ENCODE results near the gene GTF2IRD1. TPM values are rescaled to one million over a fixed set of nuclear protein-coding genes. Genes with fewer than 3 reads are reported as not detected.

GTF2IRD1 gene
- total and polyA plus RNA-seq, 2 experiments from 2014 or later = 28.7 to 37.1 TPM

DNA sequence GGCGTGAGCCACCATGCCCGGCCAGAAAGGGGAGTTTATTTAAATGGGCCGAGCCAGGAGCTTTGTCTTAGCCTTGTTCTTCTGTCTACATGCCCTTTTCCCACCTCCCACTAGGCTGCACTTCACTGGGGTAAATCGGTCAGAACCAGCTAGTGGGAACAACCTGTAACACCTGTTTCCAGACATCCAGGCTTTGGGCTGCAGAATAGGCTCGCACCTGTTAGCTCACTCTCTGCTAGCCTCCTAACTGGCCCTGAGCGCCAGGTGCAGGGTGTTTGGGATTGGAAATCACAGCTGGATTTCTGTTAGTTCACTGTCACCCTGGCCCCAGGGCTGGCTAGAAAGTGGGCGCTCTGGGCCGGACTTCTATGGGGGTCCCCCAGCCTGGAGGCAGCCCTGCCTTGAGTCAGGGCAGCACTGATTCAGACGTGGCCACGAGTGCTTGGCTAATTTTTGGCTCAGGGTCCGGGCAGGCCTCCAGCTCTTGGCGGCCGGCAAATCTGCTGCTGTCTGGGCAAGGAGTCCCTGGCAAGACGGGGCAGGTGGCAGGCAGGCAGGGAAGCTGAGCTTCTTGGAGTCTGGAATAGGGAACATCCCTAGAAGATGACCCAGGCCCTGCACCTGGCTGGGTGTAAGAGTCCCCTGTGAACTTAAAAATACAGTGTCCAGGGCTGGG, 48.6 kb downstream of the GTF2IRD1 start (continued):
- TF ChIP-seq, protein P1, sequence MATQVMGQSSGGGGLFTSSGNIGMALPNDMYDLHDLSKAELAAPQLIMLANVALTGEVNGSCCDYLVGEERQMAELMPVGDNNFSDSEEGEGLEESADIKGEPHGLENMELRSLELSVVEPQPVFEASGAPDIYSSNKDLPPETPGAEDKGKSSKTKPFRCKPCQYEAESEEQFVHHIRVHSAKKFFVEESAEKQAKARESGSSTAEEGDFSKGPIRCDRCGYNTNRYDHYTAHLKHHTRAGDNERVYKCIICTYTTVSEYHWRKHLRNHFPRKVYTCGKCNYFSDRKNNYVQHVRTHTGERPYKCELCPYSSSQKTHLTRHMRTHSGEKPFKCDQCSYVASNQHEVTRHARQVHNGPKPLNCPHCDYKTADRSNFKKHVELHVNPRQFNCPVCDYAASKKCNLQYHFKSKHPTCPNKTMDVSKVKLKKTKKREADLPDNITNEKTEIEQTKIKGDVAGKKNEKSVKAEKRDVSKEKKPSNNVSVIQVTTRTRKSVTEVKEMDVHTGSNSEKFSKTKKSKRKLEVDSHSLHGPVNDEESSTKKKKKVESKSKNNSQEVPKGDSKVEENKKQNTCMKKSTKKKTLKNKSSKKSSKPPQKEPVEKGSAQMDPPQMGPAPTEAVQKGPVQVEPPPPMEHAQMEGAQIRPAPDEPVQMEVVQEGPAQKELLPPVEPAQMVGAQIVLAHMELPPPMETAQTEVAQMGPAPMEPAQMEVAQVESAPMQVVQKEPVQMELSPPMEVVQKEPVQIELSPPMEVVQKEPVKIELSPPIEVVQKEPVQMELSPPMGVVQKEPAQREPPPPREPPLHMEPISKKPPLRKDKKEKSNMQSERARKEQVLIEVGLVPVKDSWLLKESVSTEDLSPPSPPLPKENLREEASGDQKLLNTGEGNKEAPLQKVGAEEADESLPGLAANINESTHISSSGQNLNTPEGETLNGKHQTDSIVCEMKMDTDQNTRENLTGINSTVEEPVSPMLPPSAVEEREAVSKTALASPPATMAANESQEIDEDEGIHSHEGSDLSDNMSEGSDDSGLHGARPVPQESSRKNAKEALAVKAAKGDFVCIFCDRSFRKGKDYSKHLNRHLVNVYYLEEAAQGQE (IDR thresholded peaks at IDR 0.05; ENCODE audit: unreplicated experiment) = no peak
- TF ChIP-seq, protein P2, sequence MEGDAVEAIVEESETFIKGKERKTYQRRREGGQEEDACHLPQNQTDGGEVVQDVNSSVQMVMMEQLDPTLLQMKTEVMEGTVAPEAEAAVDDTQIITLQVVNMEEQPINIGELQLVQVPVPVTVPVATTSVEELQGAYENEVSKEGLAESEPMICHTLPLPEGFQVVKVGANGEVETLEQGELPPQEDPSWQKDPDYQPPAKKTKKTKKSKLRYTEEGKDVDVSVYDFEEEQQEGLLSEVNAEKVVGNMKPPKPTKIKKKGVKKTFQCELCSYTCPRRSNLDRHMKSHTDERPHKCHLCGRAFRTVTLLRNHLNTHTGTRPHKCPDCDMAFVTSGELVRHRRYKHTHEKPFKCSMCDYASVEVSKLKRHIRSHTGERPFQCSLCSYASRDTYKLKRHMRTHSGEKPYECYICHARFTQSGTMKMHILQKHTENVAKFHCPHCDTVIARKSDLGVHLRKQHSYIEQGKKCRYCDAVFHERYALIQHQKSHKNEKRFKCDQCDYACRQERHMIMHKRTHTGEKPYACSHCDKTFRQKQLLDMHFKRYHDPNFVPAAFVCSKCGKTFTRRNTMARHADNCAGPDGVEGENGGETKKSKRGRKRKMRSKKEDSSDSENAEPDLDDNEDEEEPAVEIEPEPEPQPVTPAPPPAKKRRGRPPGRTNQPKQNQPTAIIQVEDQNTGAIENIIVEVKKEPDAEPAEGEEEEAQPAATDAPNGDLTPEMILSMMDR (conservative IDR thresholded peaks at IDR 0.05; ENCODE audit: low read depth in 2 of 2) = no peak
- TF ChIP-seq JUNB (IDR thresholded peaks at IDR 0.05; ENCODE audit: unreplicated experiment) (no peak), EZH2 (IDR thresholded peaks at IDR 0.05; ENCODE audit: low read depth, unreplicated experiment) (no peak)

DNA sequence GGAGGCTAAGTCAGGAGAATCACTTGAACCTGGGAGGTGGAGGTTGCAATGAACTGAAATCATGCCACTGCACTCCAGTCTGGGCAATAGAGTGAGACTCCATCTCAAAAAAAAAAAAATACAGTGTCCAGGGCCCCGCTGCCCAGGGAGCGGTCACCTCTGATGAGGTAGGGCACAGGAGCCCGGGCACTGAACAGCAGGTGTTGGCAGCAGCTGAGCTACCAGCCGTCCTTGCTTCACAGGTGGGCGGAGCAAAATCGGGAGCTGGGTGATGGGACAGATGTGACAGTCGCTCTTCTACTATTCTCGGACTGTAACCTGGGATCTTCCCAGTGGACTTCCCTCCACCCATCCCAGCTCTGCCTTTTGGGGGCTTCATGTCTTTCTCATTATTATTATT, 49.4 kb downstream of the GTF2IRD1 start:
- Histone ChIP-seq H4K20me1 (replicated peaks; ENCODE audit: insufficient read depth) (peaks cover 13% of the 10 kb centered on the region; the same call in 1 of the 2 replicates), H3K4me2 (no peak overlapping the region), H3K9me2 (ENCODE audit: insufficient read depth) (no peaks in the 10 kb centered on the region; the same call in 1 of the 2 replicates), H2AFZ (no peak overlapping the region), H3F3A (replicated peaks; ENCODE audit: low read depth) (peaks cover 8% of the 10 kb centered on the region; the same call in 1 of the 2 replicates), H3K27me3 (ENCODE audit: insufficient read depth) (no peaks in the 10 kb centered on the region), H3K4me1 (ENCODE audit: insufficient read depth) (peaks cover 4% of the 10 kb centered on the region; the same call in 1 of the 2 replicates), H3K4me3 (no peak overlapping the region), H3K36me3 (ENCODE audit: insufficient read depth) (no peaks in the 10 kb centered on the region), H3K27ac (ENCODE audit: low read depth) (no peak overlapping the region), H3K79me2 (replicated peaks; ENCODE audit: insufficient read depth) (peaks cover 30% of the 10 kb centered on the region)
- Mint-ChIP-seq H3K4me1 (peaks cover 6% of the 10 kb centered on the region; the same call in 2 of the 3 replicates), H3K36me3 (ENCODE audit: low read depth) (peaks cover 5% of the 10 kb centered on the region; the same call in 2 of the 3 replicates), H3K27ac (no peak overlapping the region), H3K9me3 (no peaks in the 10 kb centered on the region), H3K4me3 (no peak overlapping the region), H3K27me3 (ENCODE audit: insufficient read depth, low read depth, poor library complexity) (peaks cover 2% of the 10 kb centered on the region)
- DNase-seq (ENCODE audit: low spot score) (no peak), ATAC-seq (no peak)
- TF ChIP-seq EZH2phosphoT487 (IDR thresholded peaks at IDR 0.05; ENCODE audit: unreplicated experiment) (no peak), EZH2 (IDR thresholded peaks at IDR 0.05; ENCODE audit: low read depth, unreplicated experiment) (no peak), STAT1 (IDR thresholded peaks at IDR 0.05; ENCODE audit: unreplicated experiment) (no peak), ZNF114 (CRISPR knock-in tag; IDR thresholded peaks at IDR 0.05) (no peak), CREB1 (CRISPR knock-in tag; IDR thresholded peaks at IDR 0.05; ENCODE audit: low read depth) (no peak)
- TF ChIP-seq, protein P3, sequence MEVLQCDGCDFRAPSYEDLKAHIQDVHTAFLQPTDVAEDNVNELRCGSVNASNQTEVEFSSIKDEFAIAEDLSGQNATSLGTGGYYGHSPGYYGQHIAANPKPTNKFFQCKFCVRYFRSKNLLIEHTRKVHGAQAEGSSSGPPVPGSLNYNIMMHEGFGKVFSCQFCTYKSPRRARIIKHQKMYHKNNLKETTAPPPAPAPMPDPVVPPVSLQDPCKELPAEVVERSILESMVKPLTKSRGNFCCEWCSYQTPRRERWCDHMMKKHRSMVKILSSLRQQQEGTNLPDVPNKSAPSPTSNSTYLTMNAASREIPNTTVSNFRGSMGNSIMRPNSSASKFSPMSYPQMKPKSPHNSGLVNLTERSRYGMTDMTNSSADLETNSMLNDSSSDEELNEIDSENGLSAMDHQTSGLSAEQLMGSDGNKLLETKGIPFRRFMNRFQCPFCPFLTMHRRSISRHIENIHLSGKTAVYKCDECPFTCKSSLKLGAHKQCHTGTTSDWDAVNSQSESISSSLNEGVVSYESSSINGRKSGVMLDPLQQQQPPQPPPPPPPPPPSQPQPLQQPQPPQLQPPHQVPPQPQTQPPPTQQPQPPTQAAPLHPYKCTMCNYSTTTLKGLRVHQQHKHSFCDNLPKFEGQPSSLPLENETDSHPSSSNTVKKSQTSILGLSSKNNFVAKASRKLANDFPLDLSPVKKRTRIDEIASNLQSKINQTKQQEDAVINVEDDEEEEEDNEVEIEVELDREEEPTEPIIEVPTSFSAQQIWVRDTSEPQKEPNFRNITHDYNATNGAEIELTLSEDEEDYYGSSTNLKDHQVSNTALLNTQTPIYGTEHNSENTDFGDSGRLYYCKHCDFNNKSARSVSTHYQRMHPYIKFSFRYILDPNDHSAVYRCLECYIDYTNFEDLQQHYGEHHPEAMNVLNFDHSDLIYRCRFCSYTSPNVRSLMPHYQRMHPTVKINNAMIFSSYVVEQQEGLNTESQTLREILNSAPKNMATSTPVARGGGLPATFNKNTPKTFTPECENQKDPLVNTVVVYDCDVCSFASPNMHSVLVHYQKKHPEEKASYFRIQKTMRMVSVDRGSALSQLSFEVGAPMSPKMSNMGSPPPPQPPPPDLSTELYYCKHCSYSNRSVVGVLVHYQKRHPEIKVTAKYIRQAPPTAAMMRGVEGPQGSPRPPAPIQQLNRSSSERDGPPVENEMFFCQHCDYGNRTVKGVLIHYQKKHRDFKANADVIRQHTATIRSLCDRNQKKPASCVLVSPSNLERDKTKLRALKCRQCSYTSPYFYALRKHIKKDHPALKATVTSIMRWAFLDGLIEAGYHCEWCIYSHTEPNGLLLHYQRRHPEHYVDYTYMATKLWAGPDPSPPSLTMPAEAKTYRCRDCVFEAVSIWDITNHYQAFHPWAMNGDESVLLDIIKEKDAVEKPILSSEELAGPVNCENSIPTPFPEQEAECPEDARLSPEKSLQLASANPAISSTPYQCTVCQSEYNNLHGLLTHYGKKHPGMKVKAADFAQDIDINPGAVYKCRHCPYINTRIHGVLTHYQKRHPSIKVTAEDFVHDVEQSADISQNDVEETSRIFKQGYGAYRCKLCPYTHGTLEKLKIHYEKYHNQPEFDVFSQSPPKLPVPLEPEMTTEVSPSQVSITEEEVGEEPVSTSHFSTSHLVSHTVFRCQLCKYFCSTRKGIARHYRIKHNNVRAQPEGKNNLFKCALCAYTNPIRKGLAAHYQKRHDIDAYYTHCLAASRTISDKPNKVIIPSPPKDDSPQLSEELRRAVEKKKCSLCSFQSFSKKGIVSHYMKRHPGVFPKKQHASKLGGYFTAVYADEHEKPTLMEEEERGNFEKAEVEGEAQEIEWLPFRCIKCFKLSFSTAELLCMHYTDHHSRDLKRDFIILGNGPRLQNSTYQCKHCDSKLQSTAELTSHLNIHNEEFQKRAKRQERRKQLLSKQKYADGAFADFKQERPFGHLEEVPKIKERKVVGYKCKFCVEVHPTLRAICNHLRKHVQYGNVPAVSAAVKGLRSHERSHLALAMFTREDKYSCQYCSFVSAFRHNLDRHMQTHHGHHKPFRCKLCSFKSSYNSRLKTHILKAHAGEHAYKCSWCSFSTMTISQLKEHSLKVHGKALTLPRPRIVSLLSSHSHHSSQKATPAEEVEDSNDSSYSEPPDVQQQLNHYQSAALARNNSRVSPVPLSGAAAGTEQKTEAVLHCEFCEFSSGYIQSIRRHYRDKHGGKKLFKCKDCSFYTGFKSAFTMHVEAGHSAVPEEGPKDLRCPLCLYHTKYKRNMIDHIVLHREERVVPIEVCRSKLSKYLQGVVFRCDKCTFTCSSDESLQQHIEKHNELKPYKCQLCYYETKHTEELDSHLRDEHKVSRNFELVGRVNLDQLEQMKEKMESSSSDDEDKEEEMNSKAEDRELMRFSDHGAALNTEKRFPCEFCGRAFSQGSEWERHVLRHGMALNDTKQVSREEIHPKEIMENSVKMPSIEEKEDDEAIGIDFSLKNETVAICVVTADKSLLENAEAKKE (CRISPR knock-in tag; IDR thresholded peaks at IDR 0.05) = no peak
- TF ChIP-seq, protein P2 (conservative IDR thresholded peaks at IDR 0.05; ENCODE audit: low read depth in 2 of 2) = no peak
